Neutrophil (primary cell): ENCODE data around the gene EPG5.
"Not testable (repeated sequence)": the region's sequence is repeated elsewhere in the genome, so short reads cannot be mapped to it uniquely, and the experiment has no call there.

Source experiments
- H3K27ac ChIP-seq: fragments of 200-600 bp; sonication (generic); 2 replicates; pipeline ENCODE4 v1.5.1; 2016; ENCODE audit warnings: mild to moderate bottlenecking, moderate library complexity
- H3K27me3 ChIP-seq: fragments of 200-600 bp; sonication (generic); 2 replicates; pipeline ENCODE4 v1.6.0; 2016; ENCODE audit warnings: mild to moderate bottlenecking
- H3K36me3 ChIP-seq: fragments of 200-600 bp; sonication (generic); 2 replicates; pipeline ENCODE4 v1.5.1; 2017
- H3K4me1 ChIP-seq, 2 experiments: fragments of 200-600 bp in 1 of 2; sonication (generic) in 1 of 2; 1 replicate in 1 of 2; 2 replicates in 1 of 2; pipeline versions ENCODE4 v1.5.1 to v1.6.1; 2013 to 2016; ENCODE audit warnings: low read depth in 1 of 2, low read length in 1 of 2, mild to moderate bottlenecking in 1 of 2, moderate library complexity in 1 of 2; ENCODE audit not compliant: control insufficient read depth in 1 of 2, insufficient read depth in 1 of 2
- H3K4me3 ChIP-seq, 2 experiments: fragments of 200-600 bp in 1 of 2; sonication (generic) in 1 of 2; 1 replicate in 1 of 2; 2 replicates in 1 of 2; pipeline ENCODE4 v1.5.1; 2013 to 2016; ENCODE audit warnings: low read depth in 1 of 2, low read length in 1 of 2, mild to moderate bottlenecking in 1 of 2, moderate library complexity in 1 of 2
- H3K9me3 ChIP-seq: fragments of 200-600 bp; sonication (generic); 2 replicates; pipeline ENCODE4 v1.5.1; 2016
- CTCF ChIP-seq: fragments of 200-600 bp; sonication (generic); IDR thresholded peaks from 2 replicates; pipeline ENCODE4 v1.5.1; 2016; ENCODE audit warnings: antibody characterized with exemption

The EPG5 gene

DNA sequence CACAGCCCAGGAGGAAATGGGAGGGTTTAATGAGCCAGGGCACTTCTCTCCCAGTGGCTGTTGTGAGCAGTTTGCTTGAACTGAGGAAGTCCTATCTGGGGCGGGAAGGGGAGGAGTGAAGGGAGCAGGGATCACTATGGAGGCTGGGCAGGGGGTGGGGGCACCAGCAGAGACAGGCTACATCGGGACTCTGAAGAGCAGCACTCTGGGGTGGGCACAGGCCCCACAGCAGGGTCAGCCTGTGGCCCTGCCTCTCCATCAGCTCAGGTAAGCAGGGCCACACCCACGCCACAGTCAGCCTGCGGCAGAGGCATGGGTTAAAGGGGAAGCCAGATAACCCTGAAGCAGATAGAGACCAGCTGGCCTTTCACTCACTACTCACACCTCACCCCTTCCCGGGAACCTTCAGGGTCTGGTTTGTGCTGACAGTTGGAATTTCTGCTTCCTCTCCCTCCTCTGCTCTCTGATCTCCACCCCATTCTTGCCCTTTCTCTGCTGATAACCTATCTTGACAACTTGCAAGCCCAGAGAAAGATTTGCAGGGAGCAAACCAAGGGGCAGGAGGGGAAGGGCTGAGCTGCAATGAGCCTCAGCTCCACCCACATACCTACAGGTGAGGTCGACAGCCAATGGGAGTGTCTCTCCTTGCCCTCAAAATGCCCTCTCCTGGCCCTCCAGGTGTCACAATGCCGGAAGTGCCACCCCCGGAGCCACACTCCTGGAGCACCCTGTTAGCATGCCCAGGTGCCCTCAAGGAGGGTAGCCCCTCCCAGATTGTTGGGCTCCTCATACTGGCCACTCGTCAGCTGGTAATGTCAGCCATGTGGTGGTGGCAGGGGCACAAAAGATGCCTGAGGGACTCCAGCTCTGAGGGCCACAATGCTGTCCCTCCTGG, 138.0 kb downstream of the EPG5 start:
- no peak overlapping the region for H3K4me3 ChIP-seq
- no peaks in the 10 kb centered on the region for H3K9me3 ChIP-seq
- peaks cover 15 to 21% of the 10 kb centered on the region in 2 experiments for H3K4me1 ChIP-seq
- TF ChIP-seq CTCF, result no peak
- no peak overlapping the region for H3K27ac ChIP-seq
- peaks cover 10% of the 10 kb centered on the region for H3K27me3 ChIP-seq
- H3K36me3 ChIP-seq, result no peaks in the 10 kb centered on the region

- peaks cover 15 to 21% of the 10 kb centered on the region in 2 experiments for H3K4me1 ChIP-seq
- not testable (repeated sequence) for H3K4me3 ChIP-seq, H3K27ac ChIP-seq
These were observed 140.4 kb downstream of the EPG5 start for GRCh38 chr18:45826716-45827115.

DNA sequence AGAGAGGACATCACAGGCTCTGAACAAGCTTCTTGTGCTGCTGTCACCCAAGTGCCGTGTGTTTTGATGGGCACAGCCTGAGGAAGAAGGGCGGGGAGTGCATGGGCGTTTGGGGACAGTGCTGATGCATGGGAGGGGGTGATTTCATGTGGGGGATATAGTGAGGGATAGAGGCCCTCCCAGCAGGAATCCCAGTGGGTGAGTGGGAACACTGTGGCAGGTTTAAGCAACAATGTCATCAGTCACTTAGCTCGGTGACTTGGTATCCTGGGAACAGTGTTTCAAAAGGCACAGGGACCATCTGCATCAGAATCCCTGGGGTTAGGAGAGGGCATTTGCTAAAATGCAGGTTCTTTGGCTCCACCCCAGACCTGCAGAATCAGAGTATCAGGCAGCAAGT, 141.0 kb downstream of the EPG5 start:
- Histone ChIP-seq H3K36me3 (no peaks in the 10 kb centered on the region), H3K4me3 (no peak overlapping the region), H3K27ac (no peak overlapping the region), H3K4me1 (peaks cover 15 to 21% of the 10 kb centered on the region in 2 experiments), H3K9me3 (no peaks in the 10 kb centered on the region), H3K27me3 (peaks cover 9% of the 10 kb centered on the region)
- TF ChIP-seq CTCF, result no peak

More at GRCh38 chr18:45826716-45827115, 140.4 kb downstream of the EPG5 start:
- H3K36me3 ChIP-seq, H3K9me3 ChIP-seq, H3K27me3 ChIP-seq: not testable (repeated sequence)

DNA sequence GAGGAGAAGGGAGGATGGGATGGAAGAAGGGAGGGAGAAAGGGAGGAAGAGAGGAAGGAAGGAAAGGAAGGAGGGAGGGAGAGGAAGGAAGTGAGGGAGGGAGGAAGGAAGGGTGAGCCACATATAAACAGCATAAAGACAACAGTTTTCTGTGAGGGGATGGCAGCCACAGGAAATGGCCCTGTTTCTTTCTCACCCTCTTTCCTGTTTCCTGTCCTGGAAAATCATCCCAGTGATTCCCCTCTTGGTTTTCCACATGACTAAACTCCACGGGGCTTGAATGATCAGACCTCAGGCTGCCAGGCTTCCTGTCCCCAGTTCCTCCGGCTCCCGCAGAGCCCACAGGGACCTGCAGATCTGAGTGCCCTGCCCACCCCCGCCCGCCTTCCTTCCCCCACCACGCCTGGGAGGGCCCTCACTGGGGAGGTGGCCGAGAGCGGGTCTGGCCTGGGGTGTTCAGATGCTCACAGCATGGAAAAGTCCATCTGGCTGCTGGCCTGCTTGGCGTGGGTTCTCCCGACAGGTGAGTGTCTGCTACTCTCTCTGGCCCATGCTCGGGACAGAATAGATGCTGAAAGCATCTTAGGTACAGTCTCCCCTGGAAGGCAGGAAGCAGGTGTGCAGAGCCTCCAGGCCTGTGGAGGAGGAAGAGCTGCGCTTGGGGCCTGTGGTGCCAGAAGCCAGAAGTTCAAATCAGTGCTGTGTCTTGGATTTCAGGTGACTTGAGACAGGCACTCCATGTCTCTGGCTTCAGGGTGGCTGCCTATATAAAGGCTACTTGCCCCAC, 141.7 kb downstream of the EPG5 start, which contains the start of gene SIGLEC15:
Gene SIGLEC15, plus strand, starts transcription at position 418 of the 787 bp plus-strand sequence. Its CDS starts 54 bp downstream, at position 472.
- Histone ChIP-seq H3K36me3 (no peaks in the 10 kb centered on the region), H3K27ac (no peak within 1 kb of the TSS), H3K9me3 (no peaks in the 10 kb centered on the region), H3K4me1 (peaks cover 15 to 21% of the 10 kb centered on the region in 2 experiments), H3K4me3 (no peak within 1 kb of the TSS), H3K27me3 (peaks cover 9% of the 10 kb centered on the region)
- TF ChIP-seq CTCF, result no peak

GRCh38 chr18:45821711-45822110, 145.4 kb downstream of the EPG5 start:
- Histone ChIP-seq H3K27me3 (peaks cover 9% of the 10 kb centered on the region), H3K27ac (no peak overlapping the region), H3K9me3 (no peaks in the 10 kb centered on the region), H3K4me1 (no peaks in the 10 kb centered on the region), H3K4me3 (no peak overlapping the region), H3K36me3 (no peaks in the 10 kb centered on the region)
- TF ChIP-seq CTCF, result no peak
